ENCODE results near the gene PMEPA1.

GRCh38 chr20:57711826-57712225 is 2.0 kb upstream of the PMEPA1 start:
- TF ChIP-seq EZH2 (IDR thresholded peaks at IDR 0.05) (no peak), FOXP2 (optimal IDR thresholded peaks at IDR 0.05; ENCODE audit: control extremely low read depth, extremely low read length, insufficient read depth) (no peak)
